ENCODE results near the gene KCNG1. TPM values are rescaled to one million over a fixed set of nuclear protein-coding genes. Genes with fewer than 3 reads are reported as not detected.

The KCNG1 gene
- total and polyA plus RNA-seq, 2 of the 8 experiments (the other 6 are each of a cell fraction or from before 2014, with no cell fraction given), result 16.0 to 18.0 TPM

DNA sequence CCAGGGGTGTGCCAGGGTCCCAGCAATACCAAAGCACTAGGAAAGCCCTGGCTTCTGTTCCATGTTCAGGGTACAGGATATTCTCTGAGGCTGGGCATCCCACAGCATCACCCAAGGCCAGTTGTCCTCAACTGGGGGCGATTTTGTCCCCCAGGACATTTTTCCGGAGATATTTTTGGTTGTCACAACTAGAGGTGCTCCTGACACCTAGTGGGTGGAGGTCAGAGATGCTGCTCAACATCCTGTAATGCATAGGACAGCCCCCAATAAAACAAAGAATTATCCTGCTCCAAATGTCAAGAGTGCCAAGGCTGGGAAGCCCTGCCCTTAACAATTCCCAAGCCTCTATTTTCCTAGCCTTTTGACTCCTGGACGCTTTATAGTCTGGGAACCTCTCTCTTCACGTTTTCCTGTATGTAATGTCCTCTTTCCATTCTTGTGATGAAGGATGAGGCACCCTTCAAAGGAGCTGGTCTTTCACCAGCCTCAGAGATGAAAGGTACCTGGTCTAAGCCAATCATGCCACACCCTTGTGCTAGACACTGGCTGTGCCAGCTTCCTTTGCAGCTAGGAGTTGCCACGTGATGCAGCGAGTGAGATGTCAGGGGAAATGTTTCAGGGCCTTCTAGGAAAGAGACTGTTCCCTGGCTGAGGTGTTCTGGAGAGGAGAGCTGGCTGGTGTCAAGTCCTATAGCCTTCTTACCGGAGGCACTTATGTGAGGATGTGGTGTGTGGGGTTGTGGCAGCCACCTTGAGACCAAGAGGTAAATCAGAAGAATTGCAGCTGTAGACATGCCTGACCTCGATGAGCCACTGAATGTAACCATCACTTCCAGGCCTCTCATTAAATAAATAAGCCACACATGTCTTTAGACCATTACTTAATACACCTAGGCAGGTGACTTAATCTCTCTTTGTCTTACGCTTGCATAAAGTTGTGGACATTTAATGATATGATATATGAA, 23.4 kb upstream of the KCNG1 start:
- Histone ChIP-seq H3K79me1 (ENCODE audit: low read depth, low read length) (no peaks in the 10 kb centered on the region), H4K5ac (ENCODE audit: insufficient read length, low read depth, low read length) (no peak overlapping the region), H3K4me2 (ENCODE audit: insufficient read depth in 1 of 2, low read depth in 2 of 2, low read length in 2 of 2) (no peak overlapping the region), H3K79me2 (ENCODE audit: control insufficient read depth in 1 of 2, insufficient read depth in 2 of 2, low read length in 2 of 2) (no peaks in the 10 kb centered on the region), H2BK15ac (ENCODE audit: low read length) (no peak overlapping the region), H4K91ac (replicated peaks; ENCODE audit: insufficient read length, low read length) (no peak overlapping the region), H3K56ac (replicated peaks; ENCODE audit: insufficient read length, low read depth, low read length) (no peak overlapping the region), H2BK120ac (replicated peaks; ENCODE audit: low read depth, low read length) (no peak overlapping the region), H2BK5ac (ENCODE audit: low read depth, low read length) (no peak overlapping the region), H3K4ac (replicated peaks; ENCODE audit: insufficient read length, low read depth, low read length) (no peak overlapping the region), H3K27ac (ENCODE audit: low read depth, low read length) (no peak overlapping the region), H3K9me3 (ENCODE audit: insufficient read depth in 2 of 2, low read depth in 1 of 2, low read length in 1 of 2) (peaks cover 2 to 6% of the 10 kb centered on the region in 2 experiments; a peak in 1 of 4 replicates), H4K8ac (ENCODE audit: extremely low read depth, insufficient read depth, low read length) (no peak overlapping the region), H3K4me3 (ENCODE audit: extremely low read depth in 1 of 4, insufficient read depth in 2 of 4, low read depth in 3 of 4, low read length in 4 of 4) (no peak overlapping the region), H3K23me2 (ENCODE audit: low read depth, low read length) (no peaks in the 10 kb centered on the region; the same call in 1 of the 2 replicates), H3K14ac (ENCODE audit: insufficient read length) (no peak overlapping the region), H3K4me1 (replicated peaks in 1 of 4; ENCODE audit: control insufficient read depth in 3 of 4, insufficient read depth in 4 of 4, low read length in 3 of 4) (no peaks in the 10 kb centered on the region; a peak in 1 of 7 replicates), H3K9ac (replicated peaks in 1 of 4; ENCODE audit: extremely low read depth in 1 of 4, low read depth in 3 of 4, low read length in 3 of 4) (no peak overlapping the region), H3K18ac (ENCODE audit: extremely low read depth, low read length) (no peak overlapping the region), H2AK5ac (ENCODE audit: low read depth, low read length) (no peak overlapping the region), H3K23ac (ENCODE audit: insufficient read length) (no peak overlapping the region), H4K20me1 (replicated peaks in 1 of 2; ENCODE audit: control insufficient read depth in 1 of 2, insufficient read depth in 2 of 2, low read length in 2 of 2) (no peaks in the 10 kb centered on the region), H2AFZ (ENCODE audit: low read length) (peak overlapping the region; percentile 86; the same call in 1 of the 2 replicates), H3K27me3 (replicated peaks in 1 of 4; ENCODE audit: control insufficient read depth in 3 of 4, extremely low read depth in 1 of 4, insufficient read depth in 3 of 4, low read length in 3 of 4) (no peaks in the 10 kb centered on the region), H2BK20ac (ENCODE audit: low read length) (no peak overlapping the region), H3K36me3 (ENCODE audit: control insufficient read depth in 2 of 4, insufficient read depth in 4 of 4, low read length in 3 of 4) (no peaks in the 10 kb centered on the region), H2BK12ac (ENCODE audit: low read depth, low read length) (no peak overlapping the region)
- 80% methylated on average over 9 of the region's 9 CpGs; no CpG with 5 or more reads in 1 of the 2 experiments for WGBS, 2 experiments (ENCODE audit: extremely low coverage in 1 of 2, insufficient coverage in 1 of 2, insufficient read length in 1 of 2, insufficient replicate concordance in 2 of 2, low coverage in 1 of 2, low lambda C conversion rate in 2 of 2, missing lambda C conversion rate in 1 of 2)
- DNase-seq (ENCODE audit: low read depth in 1 of 2, low spot score in 2 of 2) (no peak), FAIRE-seq (no peak)
- ChIA-PET CTCF (ENCODE audit: partially characterized antibody) (interaction anchor here (0.9 to 7.3 kb wide), 4 partner anchors 9 to 260 kb away, joined by 3 to 40 read pairs (median 4); no protein-coding TSS in a partner anchor), POLR2A (ENCODE audit: partially characterized antibody) (interaction anchor here (1.1 kb wide), 1 partner anchor 9 kb away, joined by 3 read pairs; no protein-coding TSS in a partner anchor)
- peak in 2 of 3 experiments; percentile 10 to 14; a peak in 2 of 4 replicates for TF ChIP-seq CTCF (IDR thresholded peaks at IDR 0.05; ENCODE audit: control extremely low read depth in 1 of 3, insufficient read depth in 1 of 3, low read depth in 1 of 3, low read length in 3 of 3)
- TF ChIP-seq MAFK (IDR thresholded peaks at IDR 0.05; ENCODE audit: low read depth, low read length), result no peak
- TF ChIP-seq RXRA (IDR thresholded peaks at IDR 0.05; ENCODE audit: insufficient read depth, low read depth, low read length), result no peak
- TF ChIP-seq BACH1 (IDR thresholded peaks at IDR 0.05; ENCODE audit: low read length), result no peak
- TF ChIP-seq TEAD4 (IDR thresholded peaks at IDR 0.05; ENCODE audit: low read depth, low read length), result no peak
- no peak for TF ChIP-seq SIN3A (conservative IDR thresholded peaks at IDR 0.05 in 1 of 2, IDR thresholded peaks at IDR 0.05 in 1 of 2; ENCODE audit: low read depth in 1 of 2, low read length in 2 of 2)
- no peak for TF ChIP-seq CREB1 (IDR thresholded peaks at IDR 0.05)
- TF ChIP-seq CBX8 (IDR thresholded peaks at IDR 0.05; ENCODE audit: borderline replicate concordance, low read depth, low read length), result no peak
- no peak for TF ChIP-seq CEBPB (IDR thresholded peaks at IDR 0.05; ENCODE audit: low read depth, low read length)

Measured in H1 (cell line).